Measurements from ENCODE around the gene EMCN.
"Not testable (repeated sequence)": the region's sequence is repeated elsewhere in the genome, so short reads cannot be mapped to it uniquely, and the experiment has no call there.

Gene EMCN

GRCh38 chr4:100372432-100372831 is 145.4 kb downstream of the EMCN start:
- peak in 1 of 5 experiments; percentile 17 for DNase-seq

GRCh38 chr4:100369871-100370270 is 148.0 kb downstream of the EMCN start:
- DNase-seq = peak in 1 of 5 experiments; percentile 8

GRCh38 chr4:100367451-100367850 is 150.4 kb downstream of the EMCN start:
- DNase-seq = no peak

GRCh38 chr4:100366213-100366612 is 151.6 kb downstream of the EMCN start:
- DNase-seq = no peak

- no peak for DNase-seq
Measured at GRCh38 chr4:100362366-100362765, 155.5 kb downstream of the EMCN start.

- no peak for DNase-seq
Measured at GRCh38 chr4:100361336-100361735, 156.5 kb downstream of the EMCN start.

- no peak for DNase-seq
Measured at GRCh38 chr4:100360211-100360610, 157.6 kb downstream of the EMCN start.

GRCh38 chr4:100359441-100359840 is 158.4 kb downstream of the EMCN start:
- no peak for DNase-seq

GRCh38 chr4:100357542-100357941 is 160.3 kb downstream of the EMCN start:
- DNase-seq = peak in 1 of 5 experiments; percentile 7

GRCh38 chr4:100356172-100356571 is 161.7 kb downstream of the EMCN start:
- DNase-seq = no peak

- DNase-seq = not testable (repeated sequence)
Measured at GRCh38 chr4:100352352-100352751, 165.5 kb downstream of the EMCN start.

GRCh38 chr4:100348473-100348872 is 169.3 kb downstream of the EMCN start:
- DNase-seq = no peak

GRCh38 chr4:100347241-100347640 is 170.6 kb downstream of the EMCN start:
- DNase-seq = no peak

GRCh38 chr4:100345585-100345984 is 172.2 kb downstream of the EMCN start:
- DNase-seq = no peak

All from T-helper 2 cell (primary cell).